IMR-90 (cell line): ENCODE measurements around the gene HEATR9.

ENCODE experiments used
- BHLHE40 ChIP-seq: fragments of 150-350 bp; IDR thresholded peaks from 2 replicates; pipeline ENCODE4 v1.6.1; 2016; ENCODE audit warnings: mild to moderate bottlenecking, low read depth, low read length
- MAFK ChIP-seq: IDR thresholded peaks from 2 replicates; pipeline ENCODE4 v1.6.1; 2012; ENCODE audit warnings: low read depth, low read length, improper control_type of control experiment
- MAZ ChIP-seq: IDR thresholded peaks from 2 replicates; pipeline ENCODE4 v1.6.1; 2012; ENCODE audit warnings: low read depth, mild to moderate bottlenecking, low read length, improper control_type of control experiment, moderate library complexity, borderline replicate concordance
- MXI1 ChIP-seq: IDR thresholded peaks from 2 replicates; pipeline ENCODE4 v1.6.1; 2012; ENCODE audit warnings: low read depth, mild to moderate bottlenecking, low read length, moderate library complexity, borderline replicate concordance
- POLR2A ChIP-seq: IDR thresholded peaks from 2 replicates; pipeline ENCODE4 v1.6.1; 2012; ENCODE audit warnings: mild to moderate bottlenecking, low read depth, low read length
- RCOR1 ChIP-seq: IDR thresholded peaks from 2 replicates; pipeline ENCODE4 v1.6.1; 2012; ENCODE audit warnings: mild to moderate bottlenecking, low read length, improper control_type of control experiment; ENCODE audit not compliant: insufficient replicate concordance
- RFX5 ChIP-seq: IDR thresholded peaks from 2 replicates; pipeline ENCODE4 v1.8.0; 2012; ENCODE audit warnings: low read depth, mild to moderate bottlenecking, low read length, moderate library complexity
- TF ChIP-seq, protein P1 (sequence below): conservative IDR thresholded peaks from 2 replicates; pipeline ENCODE4 v1.5.1; 2012; ENCODE audit warnings: mild to moderate bottlenecking, low read depth, low read length, improper control_type of control experiment
- TF ChIP-seq, protein P2 (sequence below): fragments of 150-350 bp; IDR thresholded peaks from 2 replicates; pipeline ENCODE4 v1.6.1; 2016; ENCODE audit warnings: low read depth, mild to moderate bottlenecking, low read length, moderate library complexity, borderline replicate concordance
- TF ChIP-seq, protein P3 (sequence below): fragments of 150-350 bp; IDR thresholded peaks from 2 replicates; pipeline ENCODE4 v1.6.1; 2017; ENCODE audit warnings: mild to moderate bottlenecking, antibody characterized with exemption, low read length, low read depth

DNA sequence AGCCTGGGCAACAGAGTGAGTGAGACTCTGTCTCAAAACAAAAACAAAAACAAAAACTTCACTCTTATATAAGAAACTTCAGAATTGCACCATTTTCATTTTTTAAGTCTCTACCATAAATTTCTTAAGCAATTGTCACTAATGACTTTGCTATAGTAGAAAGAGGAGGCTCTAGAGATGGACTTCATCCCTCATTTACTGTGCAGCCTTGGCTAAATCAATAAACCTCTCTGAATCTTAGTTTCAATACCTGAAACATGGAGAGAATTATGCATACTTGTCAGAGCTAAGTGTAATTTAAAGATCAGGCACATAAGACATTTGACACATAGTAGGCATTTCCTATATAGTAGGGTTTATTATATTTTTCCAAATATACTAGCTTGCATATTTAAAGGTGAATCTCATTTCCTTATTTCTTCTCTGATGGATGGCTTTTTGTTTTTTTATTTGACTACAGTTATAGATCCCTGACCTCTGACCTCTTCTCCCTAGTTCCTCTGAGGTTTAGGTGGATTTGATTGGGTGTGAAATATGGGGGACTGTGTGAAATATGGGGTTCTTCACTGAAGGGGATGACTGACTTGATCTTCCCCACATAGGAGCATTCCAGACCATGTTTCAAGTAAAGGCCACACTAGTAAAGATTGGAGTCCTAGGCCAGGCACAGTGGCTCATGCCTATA is 8.8 kb upstream of the HEATR9 start:
- TF ChIP-seq, protein P1, sequence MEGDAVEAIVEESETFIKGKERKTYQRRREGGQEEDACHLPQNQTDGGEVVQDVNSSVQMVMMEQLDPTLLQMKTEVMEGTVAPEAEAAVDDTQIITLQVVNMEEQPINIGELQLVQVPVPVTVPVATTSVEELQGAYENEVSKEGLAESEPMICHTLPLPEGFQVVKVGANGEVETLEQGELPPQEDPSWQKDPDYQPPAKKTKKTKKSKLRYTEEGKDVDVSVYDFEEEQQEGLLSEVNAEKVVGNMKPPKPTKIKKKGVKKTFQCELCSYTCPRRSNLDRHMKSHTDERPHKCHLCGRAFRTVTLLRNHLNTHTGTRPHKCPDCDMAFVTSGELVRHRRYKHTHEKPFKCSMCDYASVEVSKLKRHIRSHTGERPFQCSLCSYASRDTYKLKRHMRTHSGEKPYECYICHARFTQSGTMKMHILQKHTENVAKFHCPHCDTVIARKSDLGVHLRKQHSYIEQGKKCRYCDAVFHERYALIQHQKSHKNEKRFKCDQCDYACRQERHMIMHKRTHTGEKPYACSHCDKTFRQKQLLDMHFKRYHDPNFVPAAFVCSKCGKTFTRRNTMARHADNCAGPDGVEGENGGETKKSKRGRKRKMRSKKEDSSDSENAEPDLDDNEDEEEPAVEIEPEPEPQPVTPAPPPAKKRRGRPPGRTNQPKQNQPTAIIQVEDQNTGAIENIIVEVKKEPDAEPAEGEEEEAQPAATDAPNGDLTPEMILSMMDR = no peak
- TF ChIP-seq, protein P2, sequence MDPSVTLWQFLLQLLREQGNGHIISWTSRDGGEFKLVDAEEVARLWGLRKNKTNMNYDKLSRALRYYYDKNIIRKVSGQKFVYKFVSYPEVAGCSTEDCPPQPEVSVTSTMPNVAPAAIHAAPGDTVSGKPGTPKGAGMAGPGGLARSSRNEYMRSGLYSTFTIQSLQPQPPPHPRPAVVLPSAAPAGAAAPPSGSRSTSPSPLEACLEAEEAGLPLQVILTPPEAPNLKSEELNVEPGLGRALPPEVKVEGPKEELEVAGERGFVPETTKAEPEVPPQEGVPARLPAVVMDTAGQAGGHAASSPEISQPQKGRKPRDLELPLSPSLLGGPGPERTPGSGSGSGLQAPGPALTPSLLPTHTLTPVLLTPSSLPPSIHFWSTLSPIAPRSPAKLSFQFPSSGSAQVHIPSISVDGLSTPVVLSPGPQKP = no peak
- TF ChIP-seq RFX5 (no peak), POLR2A (no peak), MXI1 (no peak), MAZ (no peak), MAFK (no peak), BHLHE40 (no peak), RCOR1 (no peak)
- TF ChIP-seq, protein P3, sequence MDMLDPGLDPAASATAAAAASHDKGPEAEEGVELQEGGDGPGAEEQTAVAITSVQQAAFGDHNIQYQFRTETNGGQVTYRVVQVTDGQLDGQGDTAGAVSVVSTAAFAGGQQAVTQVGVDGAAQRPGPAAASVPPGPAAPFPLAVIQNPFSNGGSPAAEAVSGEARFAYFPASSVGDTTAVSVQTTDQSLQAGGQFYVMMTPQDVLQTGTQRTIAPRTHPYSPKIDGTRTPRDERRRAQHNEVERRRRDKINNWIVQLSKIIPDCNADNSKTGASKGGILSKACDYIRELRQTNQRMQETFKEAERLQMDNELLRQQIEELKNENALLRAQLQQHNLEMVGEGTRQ = no peak
